ENCODE results near the gene RNF150. TPM values are rescaled to one million over a fixed set of nuclear protein-coding genes. Genes with fewer than 3 reads are reported as not detected.

RNF150 gene
- total RNA-seq, 1 experiment from 2014 or later = 1.4 TPM

GRCh38 chr4:140963883-140964282 lies 169.4 kb downstream of the RNF150 start:
- in situ Hi-C loops (cut with HindIII; ENCODE audit: low pct_unique_long_range_greater_than_20kb, low sequenced_read_pairs) = no loop called here
- no peak for DNase-seq (ENCODE audit: low read depth)

GRCh38 chr4:140955641-140956040 lies 177.6 kb downstream of the RNF150 start:
- in situ Hi-C loops (cut with HindIII; ENCODE audit: low pct_unique_long_range_greater_than_20kb, low sequenced_read_pairs) = no loop called here
- no peak for DNase-seq (ENCODE audit: low read depth)

GRCh38 chr4:140952717-140953116 lies 180.6 kb downstream of the RNF150 start:
- DNase-seq (ENCODE audit: low read depth) = no peak
- in situ Hi-C loops (cut with HindIII; ENCODE audit: low pct_unique_long_range_greater_than_20kb, low sequenced_read_pairs) = no loop called here

GRCh38 chr4:140947506-140947905 lies 185.8 kb downstream of the RNF150 start:
- DNase-seq (ENCODE audit: low read depth) = no peak
- in situ Hi-C loops (cut with HindIII; ENCODE audit: low pct_unique_long_range_greater_than_20kb, low sequenced_read_pairs) = no loop called here

DNA sequence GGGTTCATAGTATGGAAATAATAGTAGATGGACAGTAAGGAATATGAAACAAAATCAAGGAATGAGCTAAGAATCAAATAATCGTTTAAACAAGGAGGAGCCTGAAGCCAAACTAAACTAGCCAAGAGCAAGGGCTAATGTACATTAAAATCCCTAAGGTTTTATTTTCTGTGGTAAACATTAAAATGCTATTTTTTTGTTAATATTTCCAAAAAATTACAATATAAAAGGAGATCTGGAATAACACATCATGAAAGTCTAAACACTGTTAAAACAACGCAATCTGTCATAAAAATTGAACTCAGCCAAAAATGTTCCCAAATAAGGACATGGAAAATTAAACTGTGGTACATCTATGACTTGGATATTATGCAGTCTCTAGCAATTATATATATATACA lies 188.2 kb downstream of the RNF150 start:
- no peak for DNase-seq (ENCODE audit: low read depth)
- in situ Hi-C loops (cut with HindIII; ENCODE audit: low pct_unique_long_range_greater_than_20kb, low sequenced_read_pairs) = no loop called here

GRCh38 chr4:140944572-140944971 lies 188.7 kb downstream of the RNF150 start:
- in situ Hi-C loops (cut with HindIII; ENCODE audit: low pct_unique_long_range_greater_than_20kb, low sequenced_read_pairs) = no loop called here
- DNase-seq (ENCODE audit: low read depth) = no peak

- in situ Hi-C loops (cut with HindIII; ENCODE audit: low pct_unique_long_range_greater_than_20kb, low sequenced_read_pairs) = no loop called here
- no peak for DNase-seq (ENCODE audit: low read depth)
Observed at GRCh38 chr4:140944199-140944515, 189.1 kb downstream of the RNF150 start.

- DNase-seq (ENCODE audit: low read depth) = peak; percentile 2
- in situ Hi-C loops (cut with HindIII; ENCODE audit: low pct_unique_long_range_greater_than_20kb, low sequenced_read_pairs) = no loop called here
Observed at GRCh38 chr4:140943486-140944198, 189.6 kb downstream of the RNF150 start.

DNA sequence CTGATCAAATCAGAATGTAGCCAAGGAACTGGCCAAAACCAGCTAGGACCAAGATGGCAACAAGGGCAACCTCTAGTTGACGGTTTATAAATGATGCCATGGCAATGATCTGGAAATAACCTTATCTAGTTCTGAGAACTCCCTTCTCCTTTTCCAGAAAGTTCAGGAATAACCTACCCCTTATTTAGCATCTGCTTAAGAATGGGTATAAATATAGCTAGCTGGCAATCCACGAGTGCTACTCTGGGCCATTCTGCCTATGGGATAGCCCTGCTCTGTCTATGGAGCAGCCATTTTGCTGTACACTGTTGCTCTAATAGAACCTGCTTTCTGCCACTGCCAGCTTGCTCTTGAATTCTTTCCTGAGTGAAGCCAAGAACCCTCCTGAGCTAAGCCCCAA lies 192.7 kb downstream of the RNF150 start:
- DNase-seq (ENCODE audit: low read depth) = no peak
- in situ Hi-C loops (cut with HindIII; ENCODE audit: low pct_unique_long_range_greater_than_20kb, low sequenced_read_pairs) = no loop called here

DNA sequence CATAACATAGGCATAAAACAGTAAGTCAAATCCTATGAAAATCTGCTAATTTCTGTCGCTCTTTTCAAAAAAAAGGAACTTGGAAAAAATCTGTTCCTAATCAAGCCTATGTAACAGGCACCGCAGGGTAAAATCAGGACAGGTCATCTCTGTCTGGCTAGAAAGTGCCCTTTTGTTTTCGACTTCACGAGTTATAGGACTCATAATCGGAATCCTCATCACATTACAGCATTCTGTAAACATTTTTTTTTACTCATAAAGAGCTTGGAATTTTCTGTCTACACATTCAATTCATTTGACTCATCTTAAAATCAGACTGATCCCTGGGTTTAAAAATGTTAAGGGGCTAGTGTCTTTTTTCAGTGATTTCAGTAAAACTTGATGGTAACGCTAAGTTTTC lies 195.4 kb downstream of the RNF150 start:
- DNase-seq (ENCODE audit: low read depth) = no peak
- in situ Hi-C loops (cut with HindIII; ENCODE audit: low pct_unique_long_range_greater_than_20kb, low sequenced_read_pairs) = no loop called here

DNA sequence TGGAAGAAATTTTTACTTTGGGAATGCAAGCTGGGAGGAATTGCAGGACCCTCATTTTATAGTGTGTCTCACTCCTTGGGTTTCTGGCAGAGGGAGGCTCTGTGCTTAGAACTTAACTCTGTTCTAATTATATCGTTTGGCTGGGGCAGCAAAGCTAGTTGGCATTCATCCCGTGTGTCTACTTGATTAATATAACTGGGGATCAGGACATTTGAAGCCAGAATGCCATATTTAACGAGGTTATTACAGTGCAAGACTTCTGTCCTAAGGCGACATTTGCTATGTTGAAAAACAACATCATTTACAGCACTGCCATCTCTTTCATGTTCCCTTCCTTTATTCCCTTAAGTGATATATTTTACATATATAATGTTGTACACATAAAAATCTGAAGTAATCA lies 198.0 kb downstream of the RNF150 start:
- DNase-seq (ENCODE audit: low read depth) = no peak
- in situ Hi-C loops (cut with HindIII; ENCODE audit: low pct_unique_long_range_greater_than_20kb, low sequenced_read_pairs) = no loop called here

GRCh38 chr4:140932501-140933045 lies 200.7 kb downstream of the RNF150 start:
- no peak for DNase-seq (ENCODE audit: low read depth)
- in situ Hi-C loops (cut with HindIII; ENCODE audit: low pct_unique_long_range_greater_than_20kb, low sequenced_read_pairs) = no loop called here

- in situ Hi-C loops (cut with HindIII; ENCODE audit: low pct_unique_long_range_greater_than_20kb, low sequenced_read_pairs) = no loop called here
- DNase-seq (ENCODE audit: low read depth) = no peak
Observed at GRCh38 chr4:140931911-140932310, 201.4 kb downstream of the RNF150 start.

- in situ Hi-C loops (cut with HindIII; ENCODE audit: low pct_unique_long_range_greater_than_20kb, low sequenced_read_pairs) = no loop called here
Observed at GRCh38 chr4:140930557-140930956, 202.7 kb downstream of the RNF150 start.

GRCh38 chr4:140930011-140930410 lies 203.3 kb downstream of the RNF150 start:
- in situ Hi-C loops (cut with HindIII; ENCODE audit: low pct_unique_long_range_greater_than_20kb, low sequenced_read_pairs) = no loop called here

More at GRCh38 chr4:140930557-140930956, 202.7 kb downstream of the RNF150 start:
- DNase-seq (ENCODE audit: low read depth) = no peak

DNA sequence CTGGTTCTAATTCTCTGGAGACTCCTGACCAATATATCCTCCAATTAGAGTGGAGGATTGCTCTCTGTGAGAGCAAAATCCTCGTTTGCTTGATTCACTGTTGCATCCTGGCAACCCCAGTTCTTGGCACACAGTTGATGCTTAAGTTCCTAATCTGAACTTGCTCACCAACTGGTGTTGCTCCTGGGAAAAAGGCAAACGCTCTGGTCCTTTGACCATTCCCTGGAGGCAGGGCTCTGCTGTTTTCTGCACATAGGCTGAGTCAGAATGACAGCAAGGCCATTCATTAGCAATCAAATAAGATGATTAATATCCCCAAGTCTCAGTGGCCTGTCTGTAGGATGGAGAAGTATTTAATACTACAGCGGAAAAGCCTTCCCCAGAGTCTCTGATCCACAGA lies 204.4 kb downstream of the RNF150 start:
- in situ Hi-C loops (cut with HindIII; ENCODE audit: low pct_unique_long_range_greater_than_20kb, low sequenced_read_pairs) = no loop called here
- no peak for DNase-seq (ENCODE audit: low read depth)

More at GRCh38 chr4:140930011-140930410, 203.3 kb downstream of the RNF150 start:
- DNase-seq (ENCODE audit: low read depth) = no peak

DNA sequence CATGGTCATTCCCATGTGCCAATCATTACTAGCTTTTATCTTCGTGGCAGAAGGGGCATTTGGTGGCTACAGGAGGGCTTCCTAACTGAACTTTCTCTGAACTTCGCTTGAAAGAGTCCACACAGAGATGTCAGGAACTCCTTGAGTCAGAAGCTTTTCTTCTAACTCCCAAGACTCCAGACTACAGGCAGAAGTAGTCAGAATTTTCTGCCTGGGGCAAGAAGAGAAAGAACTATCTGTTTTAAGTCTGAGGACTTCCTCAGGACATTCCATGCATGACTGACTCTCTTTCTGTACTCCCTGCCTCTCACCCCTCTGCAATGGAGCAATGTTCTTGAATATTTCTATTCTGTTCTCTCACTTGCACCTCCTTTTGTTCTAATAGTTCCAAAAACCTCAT lies 206.6 kb downstream of the RNF150 start:
- DNase-seq (ENCODE audit: low read depth) = no peak
- in situ Hi-C loops (cut with HindIII; ENCODE audit: low pct_unique_long_range_greater_than_20kb, low sequenced_read_pairs) = no loop called here

- no peak for DNase-seq (ENCODE audit: low read depth)
- in situ Hi-C loops (cut with HindIII; ENCODE audit: low pct_unique_long_range_greater_than_20kb, low sequenced_read_pairs) = no loop called here
Observed at GRCh38 chr4:140925417-140925816, 207.9 kb downstream of the RNF150 start.

GRCh38 chr4:140924761-140925392 lies 208.4 kb downstream of the RNF150 start:
- in situ Hi-C loops (cut with HindIII; ENCODE audit: low pct_unique_long_range_greater_than_20kb, low sequenced_read_pairs) = no loop called here
- no peak for DNase-seq (ENCODE audit: low read depth)

Data from Caki2 (cell line).